Esophagus muscularis mucosa (tissue), 4 donors: Measurements from ENCODE around the gene R3HDM4. TPM values are rescaled to one million over a fixed set of nuclear protein-coding genes. Genes with fewer than 3 reads are reported as not detected.

Experiments used
- DNase-seq: peaks from one replicate; pipeline ENCODE4 v3.0.0-alpha.2; 2017; ENCODE audit errors: extremely low spot score
- H3K27ac ChIP-seq, 4 donors: fragments of 200-600 bp; sonication (generic); replicated peaks in 1 of 4; 1 replicate in 3 of 4; 2 replicates in 1 of 4; pipeline ENCODE4 v1.5.1; 2016 to 2019; ENCODE audit warnings: mild to moderate bottlenecking in 1 of 4
- H3K27me3 ChIP-seq, 4 donors: fragments of 200-600 bp; sonication (generic); one replicate each; pipeline versions ENCODE4 v1.5.1 to v1.6.0; 2016 to 2019
- H3K36me3 ChIP-seq, 4 donors: fragments of 200-600 bp; sonication (generic); one replicate each; pipeline ENCODE4 v1.5.1; 2016 to 2019
- H3K4me1 ChIP-seq, 4 donors: fragments of 200-600 bp; sonication (generic); one replicate each; pipeline ENCODE4 v1.5.1; 2016 to 2019
- H3K4me3 ChIP-seq, 4 donors: fragments of 200-600 bp; sonication (generic); 1 replicate in 2 of 4; 2 replicates in 2 of 4; pipeline ENCODE4 v1.5.1; 2016 to 2019; ENCODE audit warnings: mild to moderate bottlenecking in 4 of 4, moderate library complexity in 1 of 4
- H3K9me3 ChIP-seq, 4 donors: fragments of 200-600 bp; sonication (generic); 1 replicate in 3 of 4; 2 replicates in 1 of 4; pipeline ENCODE4 v1.5.1; 2016 to 2019
- EP300 ChIP-seq: sonication (generic); formaldehyde crosslinking; IDR thresholded peaks from one replicate; pipeline ENCODE4 v1.6.1; 2017; ENCODE audit warnings: antibody characterized with exemption
- POLR2A ChIP-seq: fragments of 450-650 bp; IDR thresholded peaks from one replicate; pipeline ENCODE4 v1.6.1; 2017; ENCODE audit warnings: antibody characterized with exemption, moderate library complexity, mild to moderate bottlenecking, low read depth
- POLR2AphosphoS5 ChIP-seq, 2 donors: sonication (generic); formaldehyde crosslinking; IDR thresholded peaks; one replicate each; pipeline ENCODE4 v1.6.1; 2017; ENCODE audit warnings: antibody characterized with exemption in 2 of 2
- WGBS: methylation state at CpG from one replicate; pipeline ENCODE4 v1.1.5; 2018; 5-methylcytosine and 5-hydroxymethylcytosine counted together
- intact Hi-C: fragments of 100-400 bp; cut with DNase I; formaldehyde crosslinking; loops from one replicate; pipeline ENCODE4 v1.15.1; 2023
- total RNA-seq, 4 donors: library from RNA; depleted of rRNA; stranded (reverse); fragments of >200 nt; gene quantifications; one replicate each; pipeline versions ENCODE4 v1.1.0 to v1.2.1, GENCODE V29; 2016
- TF ChIP-seq, protein P1 (sequence below), 3 experiments: fragments of 200-600 bp in 2 of 3; fragments of 450-650 bp in 1 of 3; sonication (generic) in 2 of 3; IDR thresholded peaks; one replicate each; pipeline ENCODE4 v1.5.1; 2017 to 2019; ENCODE audit warnings: antibody characterized with exemption in 3 of 3, mild to moderate bottlenecking in 2 of 3, moderate library complexity in 1 of 3

Gene R3HDM4
- total RNA-seq, 4 donors from 2014 or later = 32.0 to 52.5 (median 40.0) TPM

DNA sequence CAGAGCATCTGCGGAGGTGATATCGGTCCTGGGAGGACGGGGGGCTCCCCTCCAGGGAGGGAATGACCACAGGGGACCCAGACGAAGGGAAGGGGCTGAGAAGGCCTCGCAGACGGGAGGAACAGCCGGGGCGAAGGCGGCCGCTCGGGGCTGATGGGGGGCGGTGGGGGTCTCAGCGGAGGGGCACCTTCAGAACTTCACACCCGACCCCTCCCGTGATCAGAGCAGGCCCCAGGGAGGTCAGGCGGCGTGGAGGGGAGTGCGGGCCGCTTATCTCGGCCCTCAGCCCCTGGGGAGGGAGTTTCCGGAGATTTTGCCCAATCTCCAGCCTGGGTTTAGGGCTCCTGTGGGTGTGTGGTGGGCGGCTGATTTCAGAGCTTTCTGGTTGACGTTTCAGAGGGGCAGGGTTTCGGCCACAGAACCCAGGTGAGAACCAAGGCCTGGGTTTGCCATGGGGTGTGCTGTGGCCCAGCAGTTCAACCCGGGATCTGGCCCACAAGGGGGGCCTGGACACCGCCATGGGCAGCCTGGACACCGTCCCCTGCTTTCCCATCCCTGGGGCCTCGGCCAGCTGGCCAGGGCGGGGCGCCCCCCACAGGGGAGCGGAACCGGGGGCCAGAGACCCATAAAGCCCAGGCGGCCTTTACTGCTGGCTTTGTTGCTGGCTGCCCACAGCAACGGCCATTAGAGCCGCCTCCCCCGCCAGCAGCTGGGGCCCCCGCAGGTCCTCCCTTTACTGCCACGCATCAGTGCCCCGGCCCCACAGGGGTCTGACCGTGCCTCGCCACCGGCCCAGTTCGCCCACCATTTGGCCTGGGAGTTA is 41.9 kb upstream of the R3HDM4 start:
- no peak overlapping the region for H3K4me3 ChIP-seq
- peaks cover 6 to 19% (median 14%) of the 10 kb centered on the region in 4 donors for H3K4me1 ChIP-seq
- intact Hi-C loops = no loop called here
- no peak for DNase-seq
- WGBS = 86% methylated on average over 39 of the region's 43 CpGs
- no peaks in the 10 kb centered on the region for H3K27me3 ChIP-seq
- no peak for TF ChIP-seq POLR2AphosphoS5 (IDR thresholded peaks at IDR 0.05)
- no peak for TF ChIP-seq POLR2A
- TF ChIP-seq, protein P1, sequence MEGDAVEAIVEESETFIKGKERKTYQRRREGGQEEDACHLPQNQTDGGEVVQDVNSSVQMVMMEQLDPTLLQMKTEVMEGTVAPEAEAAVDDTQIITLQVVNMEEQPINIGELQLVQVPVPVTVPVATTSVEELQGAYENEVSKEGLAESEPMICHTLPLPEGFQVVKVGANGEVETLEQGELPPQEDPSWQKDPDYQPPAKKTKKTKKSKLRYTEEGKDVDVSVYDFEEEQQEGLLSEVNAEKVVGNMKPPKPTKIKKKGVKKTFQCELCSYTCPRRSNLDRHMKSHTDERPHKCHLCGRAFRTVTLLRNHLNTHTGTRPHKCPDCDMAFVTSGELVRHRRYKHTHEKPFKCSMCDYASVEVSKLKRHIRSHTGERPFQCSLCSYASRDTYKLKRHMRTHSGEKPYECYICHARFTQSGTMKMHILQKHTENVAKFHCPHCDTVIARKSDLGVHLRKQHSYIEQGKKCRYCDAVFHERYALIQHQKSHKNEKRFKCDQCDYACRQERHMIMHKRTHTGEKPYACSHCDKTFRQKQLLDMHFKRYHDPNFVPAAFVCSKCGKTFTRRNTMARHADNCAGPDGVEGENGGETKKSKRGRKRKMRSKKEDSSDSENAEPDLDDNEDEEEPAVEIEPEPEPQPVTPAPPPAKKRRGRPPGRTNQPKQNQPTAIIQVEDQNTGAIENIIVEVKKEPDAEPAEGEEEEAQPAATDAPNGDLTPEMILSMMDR (IDR thresholded peaks at IDR 0.05) = no peak
- TF ChIP-seq EP300 = no peak
- H3K36me3 ChIP-seq = peaks cover 0 to 5% (median 1%) of the 10 kb centered on the region in 4 donors
- H3K9me3 ChIP-seq = no peaks in the 10 kb centered on the region
- no peak overlapping the region for H3K27ac ChIP-seq

DNA sequence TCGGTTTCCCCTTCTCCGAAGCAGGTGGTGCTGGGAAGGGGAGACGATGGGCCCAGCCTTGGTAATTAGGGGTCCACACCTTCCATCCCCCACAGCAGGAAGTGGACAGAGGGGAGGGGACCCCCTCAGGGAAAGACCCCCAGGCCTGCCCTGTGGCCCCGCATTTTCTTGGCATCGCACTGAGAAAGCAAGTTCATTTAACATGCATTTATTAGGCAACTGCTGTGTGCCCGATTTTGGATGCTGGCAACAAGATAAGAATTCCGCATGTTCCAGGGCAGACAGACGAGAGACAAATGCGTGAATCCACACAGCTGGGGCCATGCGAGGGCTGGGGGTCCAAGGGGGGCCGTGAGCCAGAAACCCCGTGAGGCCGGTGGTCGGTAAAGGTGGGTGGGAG is 41.3 kb upstream of the R3HDM4 start:
- no peak overlapping the region for H3K4me3 ChIP-seq
- no peaks in the 10 kb centered on the region for H3K9me3 ChIP-seq
- no peaks in the 10 kb centered on the region for H3K27me3 ChIP-seq
- intact Hi-C loops = no loop called here
- 86% methylated on average over 10 of the region's 14 CpGs for whole genome bisulfite sequencing
- DNase-seq = no peak
- peaks cover 6 to 19% (median 14%) of the 10 kb centered on the region in 4 donors for H3K4me1 ChIP-seq
- H3K36me3 ChIP-seq = no peaks in the 10 kb centered on the region
- no peak overlapping the region for H3K27ac ChIP-seq
- no peak for TF ChIP-seq EP300
- TF ChIP-seq, protein P1 (IDR thresholded peaks at IDR 0.05) = no peak

DNA sequence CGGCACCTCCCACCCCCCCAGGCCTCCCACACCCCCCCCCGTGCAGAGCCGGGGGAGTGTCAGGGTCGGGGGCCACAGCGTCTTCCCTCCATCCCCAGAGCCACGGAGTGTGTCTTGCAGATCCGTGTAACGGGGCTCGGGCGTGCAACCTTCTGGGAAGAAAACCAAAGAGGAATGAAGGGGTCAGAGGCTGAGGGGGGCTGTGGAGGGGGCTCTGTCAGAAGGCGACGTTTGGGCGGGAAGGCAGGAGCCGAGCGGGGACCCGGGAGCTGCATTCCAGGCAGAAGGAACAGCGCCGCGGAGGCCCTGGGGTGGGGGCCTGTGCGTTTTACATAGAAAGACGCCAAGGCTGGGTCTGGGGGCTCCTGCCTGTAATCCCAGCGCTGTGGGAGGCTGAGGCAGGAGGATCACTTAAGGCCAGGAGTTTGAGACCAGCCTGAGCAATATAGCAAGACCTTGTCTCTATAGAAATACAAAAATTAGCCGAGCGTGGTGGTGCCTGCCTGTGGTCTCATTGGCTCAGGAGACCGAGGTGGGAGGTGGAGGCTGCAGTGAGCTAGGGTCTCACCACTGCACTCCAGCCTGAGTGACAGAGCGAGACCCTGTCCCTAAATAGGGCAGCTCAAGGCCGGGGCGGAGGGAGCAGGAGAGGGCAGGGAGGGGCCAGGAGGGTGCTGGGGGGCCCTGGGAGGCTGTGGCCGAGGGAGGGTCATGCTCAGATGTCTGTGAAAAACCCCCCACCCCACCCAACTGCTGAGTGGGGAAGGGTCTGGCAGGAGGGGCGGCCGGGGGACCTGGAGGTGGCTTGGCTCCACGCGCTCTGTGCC is 40.6 kb upstream of the R3HDM4 start:
- Histone ChIP-seq H3K4me1 (peaks cover 6 to 21% (median 16%) of the 10 kb centered on the region in 4 donors), H3K27ac (no peak overlapping the region), H3K36me3 (no peaks in the 10 kb centered on the region), H3K9me3 (no peaks in the 10 kb centered on the region), H3K4me3 (no peak overlapping the region), H3K27me3 (no peaks in the 10 kb centered on the region)
- no peak for DNase-seq
- WGBS = 64% methylated on average over 28 of the region's 33 CpGs
- TF ChIP-seq EP300 (no peak), POLR2AphosphoS5 (IDR thresholded peaks at IDR 0.05) (no peak), POLR2A (no peak)
- TF ChIP-seq, protein P1 (IDR thresholded peaks at IDR 0.05) = no peak
- intact Hi-C loops = no loop called here

DNA sequence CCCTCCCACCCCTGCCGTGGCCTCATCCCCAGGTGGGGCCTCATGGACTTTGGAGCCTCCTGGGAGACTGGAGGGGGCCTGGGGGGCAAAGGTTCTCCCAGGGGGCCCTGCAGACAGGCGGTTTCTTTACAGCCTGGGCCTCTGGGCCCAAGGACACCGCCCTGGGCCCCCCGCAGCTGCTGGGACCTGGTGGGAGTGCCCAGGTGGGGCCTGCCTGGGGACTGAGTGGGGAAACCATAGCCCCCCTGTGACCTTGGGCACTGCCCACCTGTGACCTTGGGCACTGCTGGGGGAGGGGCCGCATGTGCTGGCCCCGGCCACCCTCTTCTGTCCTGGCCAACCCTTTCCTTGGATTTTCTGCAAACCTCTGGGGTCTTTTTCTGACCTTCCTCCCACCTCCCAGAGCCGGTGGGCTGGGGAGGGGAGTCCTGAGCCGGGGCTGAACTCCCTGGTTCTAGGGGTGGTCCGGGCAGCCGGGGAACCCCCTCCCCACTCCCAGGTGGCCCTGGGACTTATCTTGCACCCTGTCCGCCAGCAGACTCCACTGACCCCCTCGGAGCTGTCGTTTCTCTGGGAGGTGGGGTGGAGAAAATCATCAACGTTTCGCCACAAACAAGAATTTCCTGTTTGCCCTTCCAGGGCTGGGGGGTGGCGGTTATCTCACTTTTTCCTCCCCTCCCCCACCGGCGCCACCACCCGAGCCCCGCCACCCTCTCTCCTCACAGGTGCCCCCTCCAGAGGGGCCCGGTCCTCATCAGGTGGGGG is 39.8 kb upstream of the R3HDM4 start:
- Histone ChIP-seq H3K27me3 (no peaks in the 10 kb centered on the region), H3K4me1 (peaks cover 6 to 21% (median 16%) of the 10 kb centered on the region in 4 donors), H3K36me3 (peaks cover 0 to 4% (median 4%) of the 10 kb centered on the region in 4 donors), H3K27ac (no peak overlapping the region), H3K4me3 (no peak overlapping the region), H3K9me3 (no peaks in the 10 kb centered on the region)
- WGBS = 37% methylated on average over 11 of the region's 21 CpGs
- DNase-seq = no peak
- TF ChIP-seq, protein P1 (IDR thresholded peaks at IDR 0.05) = no peak
- TF ChIP-seq EP300 = no peak
- no peak for TF ChIP-seq POLR2A
- no peak for TF ChIP-seq POLR2AphosphoS5 (IDR thresholded peaks at IDR 0.05)
- intact Hi-C loops = no loop called here
